GM12874 (cell line): ENCODE measurements around the gene PSMD9.

ENCODE experiments used
- CTCF ChIP-seq: IDR thresholded peaks from 2 replicates; pipeline ENCODE4 v1.5.1; 2011; ENCODE audit warnings: low read depth, mild to moderate bottlenecking, control low read depth, low read length, moderate library complexity; ENCODE audit not compliant: insufficient read depth

Gene PSMD9

GRCh38 chr12:121947981-121948380 is 59.4 kb downstream of the PSMD9 start:
- TF ChIP-seq CTCF, result no peak

GRCh38 chr12:121949648-121950397 is 61.2 kb downstream of the PSMD9 start:
- no peak for TF ChIP-seq CTCF

GRCh38 chr12:121953117-121953692 is 64.6 kb downstream of the PSMD9 start:
- TF ChIP-seq CTCF, result no peak

- TF ChIP-seq CTCF, result no peak
Observed at GRCh38 chr12:121953695-121954094, 65.1 kb downstream of the PSMD9 start.

- TF ChIP-seq CTCF, result peak; percentile 54
Observed at GRCh38 chr12:121955258-121956237, 67.0 kb downstream of the PSMD9 start.

GRCh38 chr12:121957861-121958515 is 69.4 kb downstream of the PSMD9 start:
- TF ChIP-seq CTCF, result no peak
